GM19455 (cell line): ENCODE data around the gene APOBEC3A.
A peak's percentile ranks its signal among the peaks of the same experiment; 100 is the strongest.

Experiments
- ATAC-seq: cut with Tn5 transposase; IDR thresholded peaks from one replicate; pipeline ENCODE4 v1.9.1; 2021; ENCODE audit not compliant: unreplicated experiment

The APOBEC3A gene

DNA sequence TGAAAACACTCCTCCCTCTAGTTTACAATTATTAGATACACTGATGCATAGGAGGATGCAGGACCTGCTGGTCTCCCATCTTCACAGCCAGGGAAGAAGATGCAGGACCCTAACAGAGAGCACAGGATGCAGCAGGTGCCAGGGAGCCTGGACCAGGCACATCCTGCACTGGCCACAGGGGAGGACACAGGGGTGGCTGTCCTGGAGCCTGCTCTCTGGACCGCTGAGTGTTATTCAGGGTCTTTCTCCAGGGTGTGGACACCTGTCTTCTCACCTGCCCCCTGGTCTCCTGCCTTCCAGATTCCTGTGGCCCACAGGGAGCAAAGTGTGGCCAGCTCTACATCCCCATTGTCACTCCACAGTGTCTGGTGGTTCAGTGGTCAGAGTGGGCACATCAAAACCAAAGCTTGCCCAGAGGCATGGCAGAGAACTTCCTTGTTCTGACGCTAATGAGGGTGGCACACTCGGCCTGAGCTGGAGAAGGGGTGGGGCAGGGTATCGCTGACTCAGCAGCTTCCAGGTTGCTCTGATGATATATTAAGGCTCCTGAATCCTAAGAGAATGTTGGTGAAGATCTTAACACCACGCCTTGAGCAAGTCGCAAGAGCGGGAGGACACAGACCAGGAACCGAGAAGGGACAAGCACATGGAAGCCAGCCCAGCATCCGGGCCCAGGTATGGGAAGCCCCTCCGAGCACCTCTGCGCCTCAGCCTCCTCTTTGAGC lies at the start of gene APOBEC3A:
Gene APOBEC3A, plus strand, starts transcription at position 564 of the 725 bp plus-strand sequence. Its CDS starts 83 bp downstream, at position 647.
- no peak for ATAC-seq

DNA sequence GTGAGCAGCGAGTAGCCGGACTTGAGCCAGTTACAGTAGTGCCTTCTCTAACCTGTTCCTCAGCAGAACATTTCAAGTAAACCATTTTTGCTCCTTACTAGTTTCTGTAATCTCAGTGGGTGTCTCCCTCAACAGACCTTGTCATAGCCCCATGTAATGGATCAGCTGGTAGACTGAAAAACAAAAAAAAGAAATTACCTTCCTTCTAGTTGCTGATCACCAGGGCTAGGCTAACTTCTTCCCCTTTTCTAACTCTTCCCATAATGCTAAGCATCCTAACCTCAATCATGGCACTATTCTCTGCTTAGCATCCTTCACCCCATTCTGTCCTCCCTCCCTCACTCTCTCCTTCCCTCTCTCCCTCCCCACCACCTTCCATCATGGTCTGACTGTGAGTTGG lies 49.6 kb upstream of the APOBEC3A start:
- no peak for ATAC-seq

DNA sequence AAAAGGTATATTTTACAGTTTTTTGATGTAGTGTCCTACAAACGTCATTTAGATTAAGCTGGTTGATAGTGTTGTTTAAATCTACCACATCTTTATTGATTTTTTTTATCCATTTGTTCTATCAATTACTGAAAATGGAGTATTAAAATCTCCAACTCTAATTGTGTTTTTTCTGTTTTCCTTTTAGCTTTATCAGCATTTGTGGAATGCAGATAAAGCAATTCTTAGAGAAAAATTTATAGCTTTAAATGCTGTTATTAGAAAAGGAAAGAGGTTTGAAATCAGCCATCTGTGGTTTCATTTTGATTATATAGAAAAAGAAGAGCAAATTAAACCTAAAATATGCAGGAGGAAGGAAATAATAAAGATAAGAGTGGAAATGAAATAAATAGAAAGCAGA lies 46.0 kb upstream of the APOBEC3A start:
- ATAC-seq: no peak

DNA sequence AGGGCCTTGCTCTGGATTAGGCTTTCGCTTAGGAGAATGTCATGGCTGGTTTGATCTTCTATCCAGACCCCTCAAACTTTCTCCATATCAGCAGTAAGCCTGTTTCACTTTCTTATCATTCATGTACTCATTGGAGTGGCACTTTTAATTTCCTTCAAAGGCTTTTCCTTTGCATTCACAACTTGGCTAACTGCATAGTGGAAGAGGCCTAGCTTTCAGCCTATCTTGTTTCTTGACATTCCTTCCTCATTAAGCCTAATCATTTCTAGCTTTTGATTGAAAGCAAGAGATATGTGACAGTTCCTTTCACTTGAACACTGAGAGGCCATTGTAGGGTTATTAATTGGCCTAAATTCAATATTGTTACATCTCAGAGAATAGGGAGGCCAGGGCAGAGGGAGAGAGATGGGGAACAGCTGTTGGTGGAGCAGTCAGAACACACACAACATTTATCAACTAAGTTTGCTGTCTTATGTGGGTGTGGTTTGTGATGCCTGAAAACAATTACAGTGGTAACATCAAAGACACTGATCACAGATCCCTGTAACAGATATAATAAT lies 37.7 kb upstream of the APOBEC3A start:
- no peak for ATAC-seq

DNA sequence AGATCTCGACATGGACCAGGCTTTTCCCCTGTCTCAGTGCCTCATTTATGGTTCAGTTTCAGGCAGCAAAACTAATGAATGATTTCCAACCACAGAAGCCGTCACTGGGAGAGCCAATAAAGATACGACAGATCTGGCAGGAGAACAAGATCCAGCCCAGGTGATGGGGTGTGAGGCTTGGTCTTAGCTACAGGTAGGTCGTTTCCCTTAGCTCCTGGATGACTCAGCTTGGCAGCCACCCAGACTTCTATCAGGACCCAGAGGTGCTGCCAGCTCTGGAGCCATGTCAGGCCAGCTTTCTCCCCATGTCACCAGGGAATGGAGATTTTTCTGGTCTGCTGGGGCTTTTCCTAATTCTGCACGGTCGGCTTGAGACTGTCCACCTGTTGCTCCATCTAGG lies 36.3 kb upstream of the APOBEC3A start:
- ATAC-seq: no peak

DNA sequence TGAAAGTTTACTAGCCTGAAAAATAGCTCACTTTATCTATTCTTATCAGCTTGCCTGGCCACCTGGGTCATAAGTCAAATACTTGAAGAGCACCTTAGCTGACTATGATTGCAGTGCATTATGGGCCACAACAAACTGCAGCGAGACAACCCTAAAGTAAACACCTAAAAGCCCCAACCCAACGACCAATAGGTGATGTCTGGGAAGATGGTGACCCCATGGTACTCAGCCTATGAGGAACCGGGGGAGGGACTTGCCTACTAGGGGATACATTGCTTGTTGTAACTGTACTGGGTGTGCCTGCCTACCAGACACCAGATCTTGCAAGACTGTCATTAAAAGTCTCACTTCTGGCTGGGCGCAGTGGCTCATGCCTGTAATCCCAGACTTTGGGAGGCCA lies 35.6 kb upstream of the APOBEC3A start:
- no peak for ATAC-seq

DNA sequence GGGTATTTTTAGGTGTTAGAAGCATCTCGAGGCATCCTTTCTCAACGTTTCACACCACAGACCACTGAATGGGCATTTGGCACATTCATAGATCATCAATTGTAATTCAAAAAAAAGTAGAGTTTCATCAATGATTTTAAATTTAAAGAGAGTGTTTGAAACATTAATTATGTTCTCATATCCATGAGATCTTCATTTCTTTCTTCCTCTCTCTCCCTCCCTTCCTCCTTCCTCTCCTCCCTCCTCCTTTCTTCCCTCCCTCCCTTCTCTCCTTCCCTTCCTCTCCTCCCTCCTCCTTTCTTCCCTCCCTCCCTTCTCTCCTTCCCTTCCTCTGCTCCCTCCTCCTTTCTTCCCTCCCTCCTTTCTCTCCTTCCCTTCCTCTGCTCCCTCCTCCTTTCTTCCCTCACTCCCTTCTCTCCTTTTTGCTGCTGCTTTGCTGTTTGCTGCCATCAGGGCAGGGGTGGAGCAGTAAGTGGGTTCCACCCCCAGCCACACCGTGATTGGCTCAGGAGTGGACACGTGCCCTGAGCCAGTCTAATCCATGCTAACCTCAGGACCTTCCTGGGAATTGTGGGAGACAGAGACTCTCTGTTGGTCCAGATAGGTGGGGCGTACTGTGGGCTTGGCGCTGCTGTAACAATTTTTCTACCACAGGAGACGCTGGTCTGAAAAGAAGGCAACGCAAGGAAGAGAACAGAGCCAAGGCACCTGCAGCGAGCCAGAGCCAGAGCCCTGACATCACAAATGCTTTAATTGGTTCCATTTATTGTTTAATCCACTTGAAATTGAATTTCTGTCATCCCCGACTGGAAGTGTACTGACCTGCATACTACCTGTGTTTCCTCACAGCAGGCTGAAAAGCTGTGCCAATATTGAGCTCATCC lies 33.7 kb upstream of the APOBEC3A start:
- no peak for ATAC-seq

DNA sequence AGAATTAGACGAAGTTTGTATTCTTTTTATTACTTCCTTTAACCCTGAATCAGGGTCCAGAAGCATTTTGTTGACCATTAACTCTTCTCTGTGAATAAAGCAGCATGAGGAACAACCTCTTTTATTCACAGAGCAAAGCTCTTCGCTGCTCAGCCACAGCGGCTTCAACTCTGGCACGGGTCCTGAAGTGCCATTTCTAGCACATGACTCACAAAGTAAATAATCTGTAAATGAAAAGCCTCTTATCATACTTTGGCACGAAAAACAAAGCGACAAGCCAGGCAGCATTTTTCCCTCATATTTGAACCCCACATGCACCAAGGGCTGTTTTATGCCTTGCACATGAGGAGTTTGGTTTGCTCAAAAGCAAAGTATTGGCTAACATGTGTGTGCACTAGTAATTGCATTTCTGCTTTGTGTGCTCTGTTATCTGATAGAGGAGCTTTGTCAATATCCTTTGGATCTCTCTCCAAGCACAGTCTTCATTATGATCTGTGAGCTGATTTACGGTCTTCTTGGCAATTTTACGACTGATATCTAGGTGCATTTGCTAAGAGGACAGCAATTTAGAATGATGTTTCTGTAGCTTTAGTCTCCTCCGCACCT lies 33.0 kb upstream of the APOBEC3A start:
- no peak for ATAC-seq

DNA sequence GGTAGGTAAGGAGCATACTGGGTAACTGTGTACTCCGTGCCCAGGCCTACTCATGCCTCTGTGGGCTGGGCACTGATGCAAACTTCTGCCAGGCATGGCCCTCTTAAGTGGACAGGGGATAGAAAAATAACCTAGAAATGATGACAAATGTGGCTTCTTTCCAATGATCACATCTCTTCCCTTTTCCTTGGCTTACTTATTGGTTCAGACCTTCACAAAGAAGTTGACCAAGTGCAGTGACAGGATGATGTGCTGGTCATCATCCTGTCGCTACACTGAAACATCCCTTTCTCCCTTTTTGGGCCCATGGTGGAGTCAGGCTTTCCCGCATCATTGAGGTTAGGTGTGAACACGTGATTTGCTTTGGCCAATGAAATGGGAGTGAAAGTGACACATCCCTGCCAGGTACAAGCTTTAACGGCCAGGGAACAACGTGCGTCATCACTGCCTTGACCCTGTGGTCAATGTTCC lies 31.8 kb upstream of the APOBEC3A start:
- no peak for ATAC-seq

DNA sequence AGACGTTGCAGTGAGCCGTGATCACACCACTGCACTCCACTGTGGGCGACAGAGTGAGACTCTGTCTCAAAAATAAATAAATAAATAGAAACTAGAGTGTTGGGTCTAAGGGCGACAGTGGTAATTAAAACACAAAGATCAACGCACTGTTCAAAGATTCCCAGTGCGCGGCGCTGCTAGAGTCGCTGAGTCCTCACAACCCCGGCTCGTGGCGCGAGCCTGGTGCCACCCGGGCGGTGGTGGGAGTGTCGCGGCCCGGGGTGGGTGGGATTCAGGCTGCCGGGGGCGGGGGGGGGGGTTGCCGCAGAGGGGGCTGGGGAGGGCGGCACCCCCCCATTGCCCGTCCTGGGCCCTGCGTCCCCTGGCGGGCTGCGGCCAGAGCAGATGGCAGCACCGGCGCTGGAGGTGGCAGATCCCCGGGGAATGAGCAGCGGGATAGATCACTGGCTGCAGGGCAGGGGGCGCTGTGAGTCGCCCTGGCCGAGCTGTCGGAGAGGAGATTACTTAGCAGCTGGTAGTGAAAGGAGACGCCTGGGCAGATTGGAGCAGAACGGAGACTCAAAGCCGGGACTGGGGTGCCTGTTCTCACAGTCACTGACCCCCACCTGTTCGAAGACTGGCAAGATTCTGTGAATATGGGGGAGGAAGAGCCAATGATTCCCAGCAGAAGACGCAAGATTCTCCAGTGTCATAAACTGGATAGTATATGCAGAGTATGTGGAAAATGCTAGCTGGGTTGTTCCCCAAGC lies 30.2 kb upstream of the APOBEC3A start:
- no peak for ATAC-seq

DNA sequence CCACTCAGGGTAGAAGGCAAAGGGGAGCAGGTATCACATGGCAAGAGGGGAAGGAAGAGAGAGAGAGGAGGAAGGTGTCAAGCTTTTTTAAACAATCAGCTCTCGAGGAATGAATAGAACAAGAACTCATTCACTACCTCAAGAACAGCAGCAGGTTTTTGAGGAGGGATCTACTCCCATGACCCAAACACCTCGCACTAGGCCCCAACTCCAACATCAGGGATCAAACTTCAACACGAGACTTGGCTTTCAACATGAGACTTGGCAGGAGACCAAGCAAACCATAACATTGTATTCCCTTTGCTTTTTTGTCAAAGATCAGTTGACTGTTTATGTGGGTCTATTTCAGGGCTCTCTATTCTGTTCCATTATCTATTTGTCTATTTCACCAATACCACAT lies 26.9 kb upstream of the APOBEC3A start:
- ATAC-seq: no peak

DNA sequence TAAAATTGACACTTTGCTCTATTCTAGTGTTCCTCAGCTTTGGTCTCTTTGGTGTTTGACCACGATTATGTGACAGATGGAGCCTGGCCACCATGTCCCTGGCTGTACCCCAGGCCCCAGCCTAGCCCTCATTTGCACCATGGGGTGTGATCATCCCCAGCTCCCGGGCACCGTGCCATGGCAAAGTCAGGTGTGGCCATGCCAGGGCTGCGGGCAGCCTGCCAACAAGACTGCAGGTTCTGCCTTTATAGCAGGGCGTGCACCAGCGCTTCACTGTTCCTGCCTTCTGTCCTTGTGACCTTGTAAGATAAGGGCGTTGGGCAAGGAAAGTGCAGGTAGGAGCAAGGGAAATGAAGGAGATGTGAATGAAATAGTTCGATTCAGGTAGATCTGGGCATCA lies 22.4 kb upstream of the APOBEC3A start:
- no peak for ATAC-seq

DNA sequence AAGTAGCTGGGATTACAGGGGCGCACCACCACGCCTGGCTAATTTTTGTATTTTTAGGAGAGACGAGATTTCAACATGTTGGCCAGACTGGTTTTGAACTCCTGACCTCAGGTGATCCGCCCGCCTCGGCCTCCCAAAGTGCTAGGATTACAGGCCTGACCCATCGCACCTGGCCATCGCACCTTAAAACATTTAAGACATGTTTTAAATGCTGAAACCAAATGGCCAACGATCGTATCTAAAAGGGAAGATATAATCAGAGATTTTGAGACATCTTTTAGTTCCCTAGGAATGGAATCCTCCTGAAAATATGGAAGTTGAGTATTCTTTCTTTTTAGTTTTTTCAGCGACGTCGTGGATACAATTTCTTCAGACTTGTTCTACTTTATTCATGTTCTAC lies 21.8 kb upstream of the APOBEC3A start:
- ATAC-seq: no peak

DNA sequence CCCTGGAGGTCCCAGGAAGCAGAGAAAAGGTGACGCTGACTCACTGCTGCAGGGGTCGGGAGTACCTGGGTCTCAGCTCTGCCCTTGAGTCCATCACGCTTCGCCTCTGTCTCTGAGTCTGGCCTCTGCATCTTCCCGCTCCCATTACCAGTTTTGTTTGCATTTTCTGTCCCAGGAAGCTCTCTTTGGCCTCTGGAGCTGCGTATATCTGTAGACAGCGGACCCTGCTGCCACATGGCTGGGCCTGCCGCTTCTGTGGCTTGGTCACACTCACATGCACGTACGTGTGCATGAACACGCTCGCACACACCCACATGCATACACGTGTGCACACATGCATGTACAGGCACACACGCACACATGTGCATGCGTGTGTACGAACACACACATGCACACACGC lies 20.8 kb upstream of the APOBEC3A start:
- ATAC-seq: no peak

DNA sequence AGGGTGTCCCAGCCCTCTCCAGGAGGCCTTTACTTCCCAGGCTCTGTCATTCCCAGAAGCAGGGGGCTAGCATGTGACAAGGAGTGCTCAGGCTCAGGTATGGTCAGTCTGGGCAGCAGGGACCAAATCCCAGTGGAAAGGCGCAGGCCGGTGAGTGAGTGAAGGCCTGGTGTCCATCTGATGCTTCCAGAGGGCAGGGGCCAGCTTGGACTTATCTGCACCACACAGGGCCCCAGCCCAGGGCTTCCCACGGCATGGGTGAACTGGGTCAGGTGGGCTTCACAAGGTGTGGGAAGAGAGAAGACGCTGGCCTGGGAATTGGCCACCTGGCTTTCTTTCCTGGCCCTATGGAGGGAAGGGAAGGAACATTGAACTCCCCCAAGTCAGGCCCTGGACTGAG lies 20.4 kb upstream of the APOBEC3A start:
- no peak for ATAC-seq

DNA sequence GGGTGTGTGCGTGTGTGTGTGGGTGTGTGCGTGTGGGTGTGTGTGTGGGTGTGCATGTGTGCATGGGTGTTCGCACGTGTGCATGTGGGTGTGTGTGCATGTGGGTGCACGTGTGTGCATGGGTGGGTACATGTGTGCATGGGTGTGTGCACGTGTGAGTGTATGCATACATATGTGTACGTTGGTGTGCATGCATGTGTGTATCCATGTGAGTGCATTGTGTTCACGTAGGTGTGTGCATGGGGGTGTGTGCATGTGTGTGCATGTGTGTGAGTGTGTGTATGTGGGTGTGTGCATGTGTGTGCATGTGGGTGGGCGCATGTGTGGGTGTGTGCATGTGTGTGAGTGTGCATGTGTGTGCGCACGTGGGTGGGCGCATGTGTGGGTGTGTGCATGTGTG lies 19.9 kb upstream of the APOBEC3A start:
- no peak for ATAC-seq

DNA sequence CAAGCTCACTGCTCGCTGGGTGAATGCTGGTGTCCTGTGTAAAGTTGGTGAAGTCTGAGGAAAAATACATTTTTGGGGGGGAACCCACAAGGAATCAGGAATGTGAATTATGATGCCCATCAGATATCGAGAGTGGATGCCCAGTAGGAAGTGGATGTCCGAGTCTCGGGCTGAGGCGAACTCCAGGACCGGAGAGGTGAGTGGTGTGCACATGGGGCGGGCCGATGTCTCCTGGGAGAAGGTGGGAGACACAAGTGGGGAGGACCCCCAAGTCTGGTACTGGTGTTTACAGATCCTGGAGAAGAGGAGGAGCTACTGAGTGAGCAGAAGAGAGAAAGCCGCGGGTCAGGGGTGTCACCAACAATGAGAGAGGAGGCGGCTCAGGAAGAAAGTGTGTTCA lies 19.2 kb upstream of the APOBEC3A start:
- no peak for ATAC-seq

DNA sequence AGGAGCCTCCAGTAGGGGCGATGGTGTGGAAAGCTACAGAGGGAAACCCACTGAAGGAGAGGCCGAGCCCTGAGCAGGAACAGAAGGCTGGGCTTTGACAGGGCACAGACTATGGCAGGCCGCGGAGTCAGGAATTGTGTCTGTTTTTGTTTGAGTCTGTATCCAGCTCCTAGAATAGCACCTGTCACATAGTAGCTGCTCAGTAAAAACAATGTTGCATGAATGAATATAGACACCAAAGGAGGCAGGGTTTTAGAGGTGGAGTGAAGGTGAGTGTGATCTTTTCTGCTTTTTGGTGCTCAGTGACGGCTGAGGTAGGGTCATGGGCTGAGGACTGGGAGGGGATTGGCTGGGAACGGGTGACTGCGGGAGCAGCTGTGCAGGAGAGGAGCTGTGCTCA lies 18.5 kb upstream of the APOBEC3A start:
- no peak for ATAC-seq

DNA sequence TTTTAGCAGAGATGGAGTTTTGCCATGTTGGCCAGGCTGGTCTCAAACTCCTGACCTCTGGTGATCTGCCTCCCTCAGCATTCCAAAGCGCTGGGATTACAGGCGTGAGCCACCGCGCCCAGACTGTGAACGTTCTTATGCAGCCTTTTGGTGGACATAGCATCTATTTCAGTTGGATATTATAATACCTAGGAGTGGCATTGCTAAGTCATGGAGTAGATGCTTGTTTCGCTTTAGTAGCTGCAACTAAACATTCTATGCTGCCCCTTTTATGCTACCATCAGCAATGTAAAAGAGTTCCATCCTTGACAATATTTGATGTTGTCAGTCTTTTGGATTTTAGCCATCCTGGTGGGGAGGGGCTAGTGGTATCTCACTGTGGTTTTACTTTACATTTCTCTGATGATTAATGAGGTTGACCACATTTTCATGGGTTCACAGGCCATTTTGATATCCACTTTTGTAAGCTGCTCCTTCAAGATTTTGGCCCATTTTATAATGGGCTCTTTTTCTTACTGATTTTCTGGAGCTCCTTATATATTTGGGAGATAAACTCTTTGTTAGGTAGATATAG lies 16.5 kb upstream of the APOBEC3A start:
- ATAC-seq: no peak

DNA sequence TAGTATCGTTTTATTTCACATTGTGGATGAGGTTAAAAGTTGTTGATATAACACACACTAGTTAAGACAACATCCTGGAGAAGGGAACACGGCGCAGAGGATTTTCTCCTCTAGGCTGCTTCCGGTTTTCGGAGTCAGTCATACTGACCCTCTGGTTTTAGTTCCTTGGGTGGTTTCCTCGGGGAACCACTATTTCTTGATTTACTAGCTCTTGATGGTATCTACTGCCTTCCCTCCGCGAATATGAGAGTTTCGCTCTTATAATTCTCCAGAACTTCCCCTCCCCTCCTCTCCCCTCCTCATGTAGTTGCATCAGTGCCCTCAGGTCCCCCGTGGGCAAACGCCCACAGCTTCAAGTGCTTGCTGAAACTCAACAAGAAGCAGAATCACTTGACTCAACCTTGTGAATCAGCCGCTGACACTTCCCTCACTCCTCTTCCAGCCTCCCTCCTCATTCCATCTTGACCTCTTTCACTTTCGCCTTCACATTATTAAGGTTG lies 15.9 kb upstream of the APOBEC3A start:
- ATAC-seq: peak; percentile 66
